Astrocyte of the spinal cord (primary cell): ENCODE results near the gene ROCK1.

ENCODE experiments used
- DNase-seq: peaks from one replicate; pipeline ENCODE4 v3.0.0; 2011; ENCODE audit warnings: low read depth, low spot score
- H3K4me3 ChIP-seq: 2 replicates; pipeline ENCODE4 v1.5.1; 2011; ENCODE audit warnings: low read depth, mild to moderate bottlenecking, low read length, moderate library complexity
- CTCF ChIP-seq: IDR thresholded peaks from 2 replicates; pipeline ENCODE4 v1.5.1; 2012; ENCODE audit warnings: low read depth, mild to moderate bottlenecking, low read length, inconsistent platforms
- in situ Hi-C: cut with HindIII; loops from 2 replicates; pipeline ENCODE4 v1.10.0; 2017; ENCODE audit warnings: low sequenced_read_pairs

ROCK1 gene

GRCh38 chr18:21004726-21005125, 106.9 kb downstream of the ROCK1 start:
- no peak overlapping the region for H3K4me3 ChIP-seq
- TF ChIP-seq CTCF = no peak
- in situ Hi-C loops = no loop called here
- peak; percentile 84 for DNase-seq

DNA sequence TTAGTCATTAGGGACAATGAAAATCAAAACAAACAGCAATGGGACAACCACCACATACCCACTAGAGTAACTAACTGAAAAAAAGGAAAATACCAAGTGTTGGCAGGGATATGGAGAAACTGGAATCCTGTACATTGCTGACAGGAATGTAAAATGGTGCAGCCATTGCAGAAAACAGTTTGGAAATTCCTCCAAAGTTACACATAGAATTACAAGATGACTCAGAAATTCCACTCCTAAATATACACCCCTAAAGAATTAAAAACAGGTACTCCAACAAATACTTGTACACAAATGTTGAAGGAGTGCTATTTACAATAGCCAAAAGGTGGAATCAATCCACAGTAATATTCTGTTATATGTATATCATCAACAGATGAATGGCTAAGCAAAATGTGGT, 110.9 kb downstream of the ROCK1 start:
- no peak overlapping the region for H3K4me3 ChIP-seq
- DNase-seq = no peak
- in situ Hi-C loops = no loop called here
- TF ChIP-seq CTCF = no peak

GRCh38 chr18:20997371-20997770, 114.2 kb downstream of the ROCK1 start:
- in situ Hi-C loops = no loop called here
- DNase-seq = no peak
- TF ChIP-seq CTCF = no peak
- H3K4me3 ChIP-seq = no peak overlapping the region

GRCh38 chr18:20996418-20996817, 115.2 kb downstream of the ROCK1 start:
- no peak for DNase-seq
- in situ Hi-C loops = no loop called here
- no peak for TF ChIP-seq CTCF
- no peak overlapping the region for H3K4me3 ChIP-seq

GRCh38 chr18:20988726-20989125, 122.9 kb downstream of the ROCK1 start:
- in situ Hi-C loops = no loop called here
- no peak for DNase-seq
- TF ChIP-seq CTCF = no peak
- no peak overlapping the region for H3K4me3 ChIP-seq

- in situ Hi-C loops = no loop called here
- no peak overlapping the region for H3K4me3 ChIP-seq
- no peak for DNase-seq
- TF ChIP-seq CTCF = no peak
Observed at GRCh38 chr18:20975077-20975476, 136.5 kb downstream of the ROCK1 start.

DNA sequence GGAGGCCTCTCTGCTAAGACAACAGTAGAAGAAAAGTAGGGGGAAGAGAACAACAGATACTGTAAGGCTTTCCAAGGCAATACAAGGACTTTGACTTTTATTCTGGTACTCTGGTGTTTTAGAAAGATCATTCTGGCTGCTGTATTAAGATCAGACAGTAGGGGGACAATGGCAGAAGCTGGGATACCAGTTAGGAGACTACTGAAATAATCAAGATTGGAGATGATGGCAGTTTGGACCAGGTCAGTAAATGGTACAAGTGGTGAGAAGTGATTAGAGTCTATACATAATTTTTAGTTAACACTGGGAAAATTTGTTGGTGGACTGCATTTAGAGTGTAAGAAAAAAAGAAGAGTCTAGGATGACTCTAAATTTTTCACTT, 139.7 kb downstream of the ROCK1 start:
- TF ChIP-seq CTCF = peak; percentile 60
- H3K4me3 ChIP-seq = no peak overlapping the region
- in situ Hi-C loops = no loop called here
- peak; percentile 33 for DNase-seq
